GM19328 (cell line): Measurements from ENCODE around the gene TRAF3IP1.
A peak's percentile ranks its signal among the peaks of the same experiment; 100 is the strongest.
"Not testable (repeated sequence)": the region's sequence is repeated elsewhere in the genome, so short reads cannot be mapped to it uniquely, and the experiment has no call there.

Experiments used
- ATAC-seq: cut with Tn5 transposase; IDR thresholded peaks from one replicate; pipeline ENCODE4 v1.9.1; 2021; ENCODE audit warnings: mild to moderate bottlenecking, moderate library complexity; ENCODE audit not compliant: unreplicated experiment

TRAF3IP1 gene

GRCh38 chr2:238306672-238306998, 13.7 kb upstream of the TRAF3IP1 start:
- no peak for ATAC-seq

- ATAC-seq = no peak
Observed at GRCh38 chr2:238308177-238308576, 12.1 kb upstream of the TRAF3IP1 start.

GRCh38 chr2:238310721-238311120, 9.6 kb upstream of the TRAF3IP1 start:
- not testable (repeated sequence) for ATAC-seq

GRCh38 chr2:238313289-238313990, 6.9 kb upstream of the TRAF3IP1 start:
- no peak for ATAC-seq

GRCh38 chr2:238313991-238314350, 6.3 kb upstream of the TRAF3IP1 start:
- ATAC-seq = no peak

- no peak for ATAC-seq
Observed at GRCh38 chr2:238314576-238314975, 5.7 kb upstream of the TRAF3IP1 start.

- no peak for ATAC-seq
Observed at GRCh38 chr2:238315031-238315595, 5.2 kb upstream of the TRAF3IP1 start.

GRCh38 chr2:238320648-238321281, 447 bp downstream of the TRAF3IP1 start:
- ATAC-seq = peak; percentile 33

- ATAC-seq = no peak
Observed at GRCh38 chr2:238321467-238321866, 1.1 kb downstream of the TRAF3IP1 start.

- no peak for ATAC-seq
Observed at GRCh38 chr2:238322001-238322411, 1.7 kb downstream of the TRAF3IP1 start.

- ATAC-seq = not testable (repeated sequence)
Observed at GRCh38 chr2:238324248-238324647, 3.9 kb downstream of the TRAF3IP1 start.

GRCh38 chr2:238325694-238326093, 5.4 kb downstream of the TRAF3IP1 start:
- ATAC-seq = no peak

GRCh38 chr2:238326801-238327365, 6.6 kb downstream of the TRAF3IP1 start:
- ATAC-seq = no peak

- ATAC-seq = no peak
Observed at GRCh38 chr2:238327751-238328150, 7.4 kb downstream of the TRAF3IP1 start.

- ATAC-seq = no peak
Observed at GRCh38 chr2:238330391-238330790, 10.1 kb downstream of the TRAF3IP1 start.

- ATAC-seq = no peak
Observed at GRCh38 chr2:238331916-238332315, 11.6 kb downstream of the TRAF3IP1 start.

GRCh38 chr2:238334885-238335284, 14.6 kb downstream of the TRAF3IP1 start:
- ATAC-seq = no peak

- not testable (repeated sequence) for ATAC-seq
Observed at GRCh38 chr2:238335591-238335990, 15.3 kb downstream of the TRAF3IP1 start.

GRCh38 chr2:238336151-238336550, 15.8 kb downstream of the TRAF3IP1 start:
- ATAC-seq = no peak

- no peak for ATAC-seq
Observed at GRCh38 chr2:238336793-238337444, 16.6 kb downstream of the TRAF3IP1 start.

GRCh38 chr2:238337846-238338245, 17.5 kb downstream of the TRAF3IP1 start:
- ATAC-seq = no peak
